HL-60 (cell line): ENCODE results near the gene MED4.

Source experiments
- CTCF ChIP-seq: IDR thresholded peaks from one replicate; pipeline ENCODE4 v1.5.1; 2011; ENCODE audit warnings: low read length, control low read depth, inconsistent platforms; ENCODE audit not compliant: insufficient read depth
- GABPA ChIP-seq: IDR thresholded peaks from 2 replicates; pipeline ENCODE4 v1.6.1; 2012; ENCODE audit warnings: low read depth
- POLR2AphosphoS5 ChIP-seq: IDR thresholded peaks from 2 replicates; pipeline ENCODE4 v1.6.1; 2012; ENCODE audit warnings: low read depth
- REST ChIP-seq: IDR thresholded peaks from 2 replicates; pipeline ENCODE4 v1.6.1; 2012; ENCODE audit warnings: low read depth; ENCODE audit not compliant: insufficient replicate concordance
- SPI1 ChIP-seq: IDR thresholded peaks from 2 replicates; pipeline ENCODE4 v1.6.1; 2012; ENCODE audit warnings: low read depth, mild to moderate bottlenecking, borderline replicate concordance

- TF ChIP-seq CTCF (no peak), REST (no peak), POLR2AphosphoS5 (no peak), SPI1 (no peak), GABPA (no peak)
Observed at GRCh38 chr13:48123812-48124211, 28.9 kb upstream of the MED4 start.
